Measurements from ENCODE around the gene GSS.

GSS gene

DNA sequence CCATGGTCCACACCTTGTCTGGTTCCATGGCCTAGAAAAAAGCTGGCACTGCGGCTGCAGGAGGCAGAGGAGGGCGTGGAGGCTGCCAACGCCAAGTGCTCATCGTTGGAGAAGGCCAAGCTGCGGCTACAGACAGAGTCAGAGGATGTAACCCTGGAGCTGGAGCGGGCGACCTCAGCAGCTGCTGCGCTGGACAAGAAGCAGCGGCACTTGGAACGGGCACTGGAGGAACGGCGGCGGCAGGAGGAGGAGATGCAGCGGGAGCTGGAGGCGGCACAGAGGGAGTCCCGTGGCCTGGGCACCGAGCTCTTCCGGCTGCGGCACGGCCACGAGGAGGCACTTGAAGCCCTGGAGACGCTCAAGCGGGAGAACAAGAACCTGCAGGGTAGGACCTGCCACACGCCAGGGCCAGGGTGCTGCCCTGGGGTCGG is 43.4 kb upstream of the GSS start:
- DNase-seq (ENCODE audit: low read depth), result no peak
- Histone ChIP-seq H3K9ac (ENCODE audit: low read length) (no peak overlapping the region), H3K27me3 (replicated peaks; ENCODE audit: control insufficient read depth, insufficient read depth, low read length) (no peaks in the 10 kb centered on the region), H3K4me1 (ENCODE audit: control insufficient read depth, insufficient read depth, low read length) (no peaks in the 10 kb centered on the region), H3K4me3 (ENCODE audit: low read length) (no peak overlapping the region), H3K9me3 (ENCODE audit: control insufficient read depth, low read length) (no peaks in the 10 kb centered on the region), H3K36me3 (ENCODE audit: control insufficient read depth, insufficient read depth, low read length, severe bottlenecking) (peaks cover 75% of the 10 kb centered on the region)

DNA sequence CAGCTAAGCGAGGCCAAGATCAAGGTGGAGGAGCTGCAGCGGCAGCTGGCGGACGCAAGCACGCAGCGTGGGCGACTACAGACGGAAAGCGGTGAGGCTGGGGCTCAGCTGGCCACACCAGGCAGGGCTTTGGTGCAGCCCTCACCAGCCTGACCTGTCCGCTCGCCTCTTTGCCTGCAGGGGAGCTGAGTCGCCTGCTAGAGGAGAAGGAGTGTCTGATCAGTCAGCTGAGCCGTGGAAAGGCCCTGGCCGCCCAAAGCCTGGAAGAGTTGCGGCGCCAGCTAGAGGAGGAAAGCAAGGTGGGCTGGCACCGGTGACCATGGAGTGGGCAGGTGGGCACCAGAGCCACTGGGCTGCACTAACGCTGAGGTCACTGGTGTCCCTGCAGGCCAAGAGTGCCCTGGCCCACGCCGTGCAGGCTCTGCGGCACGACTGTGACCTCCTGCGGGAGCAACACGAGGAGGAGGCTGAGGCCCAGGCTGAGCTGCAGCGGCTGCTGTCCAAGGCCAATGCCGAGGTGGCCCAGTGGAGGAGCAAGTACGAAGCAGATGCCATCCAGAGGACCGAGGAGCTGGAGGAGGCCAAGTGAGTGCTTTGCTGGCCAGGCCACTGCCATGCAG is 42.8 kb upstream of the GSS start:
- Histone ChIP-seq H3K9ac (ENCODE audit: low read length) (no peak overlapping the region), H3K9me3 (ENCODE audit: control insufficient read depth, low read length) (no peaks in the 10 kb centered on the region), H3K36me3 (ENCODE audit: control insufficient read depth, insufficient read depth, low read length, severe bottlenecking) (peaks cover 75% of the 10 kb centered on the region), H3K4me3 (ENCODE audit: low read length) (no peak overlapping the region), H3K27me3 (replicated peaks; ENCODE audit: control insufficient read depth, insufficient read depth, low read length) (no peaks in the 10 kb centered on the region), H3K4me1 (ENCODE audit: control insufficient read depth, insufficient read depth, low read length) (no peaks in the 10 kb centered on the region)
- DNase-seq (ENCODE audit: low read depth), result no peak

DNA sequence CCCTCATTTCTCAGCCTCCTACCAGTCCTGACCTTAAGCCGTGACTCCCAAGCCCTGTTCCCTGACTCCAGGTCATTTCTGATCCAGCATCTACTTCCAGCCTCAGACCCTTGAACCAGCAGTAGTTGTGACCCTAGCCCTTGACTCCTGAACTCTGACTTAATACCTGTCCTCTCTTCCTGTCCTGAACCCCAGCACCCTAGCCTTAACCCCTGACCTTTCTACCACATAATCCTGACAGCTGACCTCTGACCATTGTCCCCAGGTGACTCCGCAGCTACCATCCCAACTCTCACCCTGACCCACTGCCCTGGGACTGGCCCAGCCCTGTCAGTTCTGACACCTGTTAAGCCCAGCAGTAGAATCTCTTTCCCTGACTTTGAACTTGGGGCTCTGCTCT is 42.2 kb upstream of the GSS start:
- Histone ChIP-seq H3K9me3 (ENCODE audit: control insufficient read depth, low read length) (no peaks in the 10 kb centered on the region), H3K4me1 (ENCODE audit: control insufficient read depth, insufficient read depth, low read length) (no peaks in the 10 kb centered on the region), H3K27me3 (replicated peaks; ENCODE audit: control insufficient read depth, insufficient read depth, low read length) (no peaks in the 10 kb centered on the region), H3K36me3 (ENCODE audit: control insufficient read depth, insufficient read depth, low read length, severe bottlenecking) (peaks cover 70% of the 10 kb centered on the region), H3K9ac (ENCODE audit: low read length) (no peak overlapping the region), H3K4me3 (ENCODE audit: low read length) (no peak overlapping the region)
- DNase-seq (ENCODE audit: low read depth), result no peak

DNA sequence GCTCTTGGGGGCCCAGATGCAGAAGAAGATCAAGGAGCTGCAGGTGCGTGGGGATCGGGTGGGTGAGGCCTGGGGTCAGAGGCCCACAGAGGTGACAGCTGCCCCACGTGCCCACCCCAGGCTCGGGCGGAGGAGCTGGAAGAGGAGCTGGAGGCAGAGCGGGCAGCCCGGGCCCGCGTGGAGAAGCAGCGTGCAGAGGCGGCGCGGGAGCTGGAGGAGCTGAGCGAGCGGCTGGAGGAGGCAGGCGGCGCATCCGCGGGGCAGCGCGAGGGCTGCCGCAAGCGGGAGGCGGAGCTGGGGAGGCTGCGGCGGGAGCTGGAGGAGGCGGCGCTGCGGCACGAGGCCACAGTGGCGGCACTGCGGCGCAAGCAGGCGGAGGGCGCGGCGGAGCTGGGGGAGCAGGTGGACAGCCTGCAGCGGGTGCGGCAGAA is 41.5 kb upstream of the GSS start:
- H3K27me3 ChIP-seq (replicated peaks; ENCODE audit: control insufficient read depth, insufficient read depth, low read length), result no peaks in the 10 kb centered on the region
- H3K4me1 ChIP-seq (ENCODE audit: control insufficient read depth, insufficient read depth, low read length), result no peaks in the 10 kb centered on the region
- H3K4me3 ChIP-seq (ENCODE audit: low read length), result no peak overlapping the region
- peaks cover 63% of the 10 kb centered on the region for H3K36me3 ChIP-seq (ENCODE audit: control insufficient read depth, insufficient read depth, low read length, severe bottlenecking)
- H3K9me3 ChIP-seq (ENCODE audit: control insufficient read depth, low read length), result no peaks in the 10 kb centered on the region
- no peak overlapping the region for H3K9ac ChIP-seq (ENCODE audit: low read length)
- no peak for DNase-seq (ENCODE audit: low read depth)

DNA sequence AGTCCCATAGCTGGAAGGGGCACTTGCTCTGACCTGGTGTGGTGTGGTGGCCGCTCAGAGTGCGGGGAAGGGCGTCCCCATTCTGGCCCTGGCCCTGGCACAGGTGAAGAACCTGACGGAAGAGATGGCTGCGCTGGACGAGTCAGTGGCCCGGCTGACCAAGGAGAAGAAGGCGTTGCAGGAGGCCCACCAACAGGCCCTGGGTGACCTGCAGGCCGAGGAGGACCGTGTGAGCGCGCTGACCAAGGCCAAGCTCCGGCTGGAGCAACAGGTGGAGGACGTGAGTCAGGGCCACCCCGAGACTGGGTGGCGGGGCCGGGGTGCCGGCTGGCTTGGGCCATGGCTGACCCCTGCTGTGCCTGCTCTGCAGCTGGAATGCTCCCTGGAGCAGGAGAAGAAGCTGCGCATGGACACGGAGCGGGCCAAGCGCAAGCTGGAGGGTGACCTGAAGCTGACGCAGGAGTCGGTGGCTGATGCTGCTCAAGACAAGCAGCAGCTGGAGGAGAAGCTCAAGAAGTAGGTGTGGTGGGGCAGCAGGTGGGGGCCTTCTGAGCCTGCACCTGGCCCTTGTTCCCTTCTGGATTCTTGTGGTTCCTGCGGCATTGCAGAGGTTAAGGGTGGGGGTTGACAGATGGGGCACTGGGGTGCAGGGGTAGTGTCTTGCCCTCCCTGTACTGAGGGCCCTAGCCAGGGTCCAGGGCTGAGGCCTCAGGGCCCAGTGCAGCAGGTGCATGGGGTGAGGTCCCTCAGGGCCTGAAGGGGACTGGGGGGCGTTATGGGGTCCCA is 40.8 kb upstream of the GSS start:
- H3K9ac ChIP-seq (ENCODE audit: low read length), result no peak overlapping the region
- no peaks in the 10 kb centered on the region for H3K4me1 ChIP-seq (ENCODE audit: control insufficient read depth, insufficient read depth, low read length)
- no peak overlapping the region for H3K4me3 ChIP-seq (ENCODE audit: low read length)
- no peaks in the 10 kb centered on the region for H3K27me3 ChIP-seq (replicated peaks; ENCODE audit: control insufficient read depth, insufficient read depth, low read length)
- H3K9me3 ChIP-seq (ENCODE audit: control insufficient read depth, low read length), result no peaks in the 10 kb centered on the region
- H3K36me3 ChIP-seq (ENCODE audit: control insufficient read depth, insufficient read depth, low read length, severe bottlenecking), result peaks cover 56% of the 10 kb centered on the region
- DNase-seq (ENCODE audit: low read depth), result no peak

DNA sequence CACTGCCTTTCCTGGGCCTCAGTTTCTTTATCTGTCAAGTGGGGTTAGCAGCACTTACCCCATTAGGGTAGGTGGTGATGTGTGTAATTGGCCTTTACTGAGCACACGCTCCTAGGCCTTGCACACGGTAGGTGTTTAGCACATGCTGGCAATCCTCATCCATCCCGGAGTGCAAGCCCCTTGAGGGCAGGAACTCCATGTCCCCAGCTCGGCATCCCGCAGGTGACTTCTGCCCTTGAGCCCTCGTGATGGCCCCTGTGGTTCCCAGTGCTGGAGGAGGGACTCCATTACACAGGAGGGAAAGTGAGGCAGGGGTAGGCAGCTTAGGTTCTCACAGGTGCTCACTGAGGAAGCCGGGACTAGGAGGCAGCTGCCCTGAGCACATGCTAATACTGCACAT is 40.1 kb upstream of the GSS start:
- no peaks in the 10 kb centered on the region for H3K27me3 ChIP-seq (replicated peaks; ENCODE audit: control insufficient read depth, insufficient read depth, low read length)
- DNase-seq (ENCODE audit: low read depth), result no peak
- no peaks in the 10 kb centered on the region for H3K4me1 ChIP-seq (ENCODE audit: control insufficient read depth, insufficient read depth, low read length)
- H3K9ac ChIP-seq (ENCODE audit: low read length), result no peak overlapping the region
- H3K9me3 ChIP-seq (ENCODE audit: control insufficient read depth, low read length), result no peaks in the 10 kb centered on the region
- H3K36me3 ChIP-seq (ENCODE audit: control insufficient read depth, insufficient read depth, low read length, severe bottlenecking), result peaks cover 49% of the 10 kb centered on the region
- no peak overlapping the region for H3K4me3 ChIP-seq (ENCODE audit: low read length)

DNA sequence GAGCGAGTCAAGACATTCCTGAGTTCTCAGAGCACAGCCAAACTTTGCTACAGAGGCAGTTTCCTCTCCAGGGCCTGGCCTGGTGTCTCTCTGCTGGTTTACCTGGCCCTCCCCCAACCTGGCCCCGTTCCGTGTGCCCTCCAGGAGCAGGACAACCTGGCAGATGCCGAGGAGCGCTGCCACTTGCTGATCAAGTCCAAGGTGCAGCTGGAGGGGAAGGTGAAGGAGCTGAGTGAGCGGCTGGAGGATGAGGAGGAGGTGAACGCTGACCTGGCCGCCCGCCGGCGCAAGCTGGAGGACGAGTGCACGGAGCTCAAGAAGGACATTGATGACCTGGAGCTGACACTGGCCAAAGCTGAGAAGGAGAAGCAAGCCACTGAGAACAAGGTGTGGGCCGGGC is 39.6 kb upstream of the GSS start:
- Histone ChIP-seq H3K36me3 (ENCODE audit: control insufficient read depth, insufficient read depth, low read length, severe bottlenecking) (peaks cover 44% of the 10 kb centered on the region), H3K9ac (ENCODE audit: low read length) (no peak overlapping the region), H3K4me3 (ENCODE audit: low read length) (no peak overlapping the region), H3K27me3 (replicated peaks; ENCODE audit: control insufficient read depth, insufficient read depth, low read length) (no peaks in the 10 kb centered on the region), H3K9me3 (ENCODE audit: control insufficient read depth, low read length) (no peaks in the 10 kb centered on the region), H3K4me1 (ENCODE audit: control insufficient read depth, insufficient read depth, low read length) (no peaks in the 10 kb centered on the region)
- DNase-seq (ENCODE audit: low read depth), result no peak

DNA sequence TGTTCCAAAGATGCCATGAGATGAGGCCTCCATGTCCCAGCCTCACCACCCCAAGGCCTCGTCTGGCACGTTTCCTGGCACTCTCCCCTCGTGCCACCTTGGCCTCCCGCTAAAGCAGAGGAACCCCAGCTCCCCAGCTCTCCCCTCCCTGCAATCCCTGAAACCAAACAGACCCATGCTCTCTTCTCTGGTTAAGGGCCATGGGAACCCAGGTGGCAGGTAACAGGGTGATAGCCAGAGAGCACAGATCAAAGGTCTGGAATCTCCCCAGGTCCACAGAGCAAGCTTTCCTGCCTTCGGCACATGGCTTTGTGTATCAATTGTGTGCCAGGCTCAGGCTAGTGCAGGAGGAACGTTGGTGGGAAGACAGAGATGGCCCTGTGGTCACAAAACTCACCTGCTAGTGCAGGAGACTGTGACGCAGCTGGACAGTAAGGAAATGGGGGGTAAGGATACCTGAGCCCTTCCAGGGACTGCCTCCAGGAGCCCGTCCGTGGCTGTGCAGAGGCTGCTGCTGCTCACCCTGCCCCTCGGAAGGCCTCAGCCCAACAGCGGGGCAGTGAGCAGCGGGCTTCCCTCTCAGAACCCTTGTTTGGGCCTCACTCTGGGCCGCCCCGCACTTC is 39.0 kb upstream of the GSS start:
- Histone ChIP-seq H3K36me3 (ENCODE audit: control insufficient read depth, insufficient read depth, low read length, severe bottlenecking) (peaks cover 38% of the 10 kb centered on the region), H3K27me3 (replicated peaks; ENCODE audit: control insufficient read depth, insufficient read depth, low read length) (no peaks in the 10 kb centered on the region), H3K9me3 (ENCODE audit: control insufficient read depth, low read length) (no peaks in the 10 kb centered on the region), H3K9ac (ENCODE audit: low read length) (no peak overlapping the region), H3K4me1 (ENCODE audit: control insufficient read depth, insufficient read depth, low read length) (no peaks in the 10 kb centered on the region), H3K4me3 (ENCODE audit: low read length) (no peak overlapping the region)
- DNase-seq (ENCODE audit: low read depth), result no peak

DNA sequence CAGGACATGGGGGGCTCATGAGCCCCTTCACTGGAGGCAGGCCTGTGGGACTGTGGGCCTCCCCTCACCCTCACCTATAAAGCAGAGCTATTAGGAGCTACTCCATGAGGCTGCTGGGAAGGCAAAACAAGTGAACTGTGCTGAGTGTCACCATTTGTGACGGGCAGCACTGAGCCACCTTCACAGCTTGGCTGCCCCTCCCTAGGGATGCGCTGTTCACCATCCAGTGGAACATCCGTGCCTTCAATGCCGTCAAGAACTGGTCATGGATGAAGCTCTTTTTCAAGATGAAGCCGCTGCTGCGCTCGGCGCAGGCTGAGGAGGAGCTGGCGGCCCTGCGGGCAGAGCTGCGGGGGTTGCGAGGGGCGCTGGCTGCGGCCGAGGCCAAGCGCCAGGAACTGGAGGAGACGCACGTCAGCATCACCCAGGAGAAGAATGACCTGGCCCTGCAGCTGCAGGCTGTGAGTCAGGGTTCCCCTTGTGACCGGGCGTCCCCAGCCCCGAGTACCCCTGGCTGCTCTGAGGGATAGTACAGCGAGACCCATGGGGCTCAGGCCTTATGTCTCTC is 38.4 kb upstream of the GSS start:
- DNase-seq (ENCODE audit: low read depth), result no peak
- no peak overlapping the region for H3K9ac ChIP-seq (ENCODE audit: low read length)
- H3K4me1 ChIP-seq (ENCODE audit: control insufficient read depth, insufficient read depth, low read length), result no peaks in the 10 kb centered on the region
- no peaks in the 10 kb centered on the region for H3K27me3 ChIP-seq (replicated peaks; ENCODE audit: control insufficient read depth, insufficient read depth, low read length)
- H3K36me3 ChIP-seq (ENCODE audit: control insufficient read depth, insufficient read depth, low read length, severe bottlenecking), result peaks cover 32% of the 10 kb centered on the region
- H3K4me3 ChIP-seq (ENCODE audit: low read length), result no peak overlapping the region
- no peaks in the 10 kb centered on the region for H3K9me3 ChIP-seq (ENCODE audit: control insufficient read depth, low read length)

DNA sequence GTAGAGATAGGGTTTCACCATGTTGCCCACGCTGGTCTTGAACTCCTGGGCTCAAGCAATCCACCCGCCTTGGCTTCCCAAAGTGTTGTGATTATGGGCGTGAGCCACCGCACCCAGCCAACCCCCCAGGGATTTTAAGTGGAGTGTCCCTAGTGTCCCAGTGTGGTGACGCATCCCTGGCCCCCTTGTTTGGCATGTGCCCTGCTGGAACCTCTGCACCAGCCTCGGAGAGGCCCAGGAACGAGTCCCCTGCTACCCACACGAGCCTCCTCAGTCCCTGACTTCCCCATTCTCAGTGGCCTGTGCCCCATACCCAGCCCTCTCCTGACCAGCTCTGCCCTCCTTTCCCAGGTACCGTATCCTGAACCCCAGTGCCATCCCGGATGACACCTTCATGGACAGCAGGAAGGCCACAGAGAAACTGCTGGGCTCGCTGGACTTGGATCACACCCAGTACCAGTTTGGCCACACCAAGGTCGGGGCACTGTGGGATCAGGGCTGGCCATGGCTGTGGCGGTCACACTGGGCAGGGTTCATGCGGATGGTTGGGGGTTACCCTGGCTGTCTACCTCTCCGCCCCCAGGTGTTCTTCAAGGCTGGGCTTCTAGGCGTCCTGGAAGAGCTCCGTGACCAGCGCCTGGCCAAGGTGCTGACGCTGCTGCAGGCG is 37.3 kb upstream of the GSS start:
- Histone ChIP-seq H3K9ac (ENCODE audit: low read length) (no peak overlapping the region), H3K9me3 (ENCODE audit: control insufficient read depth, low read length) (no peaks in the 10 kb centered on the region), H3K4me1 (ENCODE audit: control insufficient read depth, insufficient read depth, low read length) (no peaks in the 10 kb centered on the region), H3K4me3 (ENCODE audit: low read length) (no peak overlapping the region), H3K27me3 (replicated peaks; ENCODE audit: control insufficient read depth, insufficient read depth, low read length) (no peaks in the 10 kb centered on the region), H3K36me3 (ENCODE audit: control insufficient read depth, insufficient read depth, low read length, severe bottlenecking) (peaks cover 21% of the 10 kb centered on the region)
- DNase-seq (ENCODE audit: low read depth), result no peak

DNA sequence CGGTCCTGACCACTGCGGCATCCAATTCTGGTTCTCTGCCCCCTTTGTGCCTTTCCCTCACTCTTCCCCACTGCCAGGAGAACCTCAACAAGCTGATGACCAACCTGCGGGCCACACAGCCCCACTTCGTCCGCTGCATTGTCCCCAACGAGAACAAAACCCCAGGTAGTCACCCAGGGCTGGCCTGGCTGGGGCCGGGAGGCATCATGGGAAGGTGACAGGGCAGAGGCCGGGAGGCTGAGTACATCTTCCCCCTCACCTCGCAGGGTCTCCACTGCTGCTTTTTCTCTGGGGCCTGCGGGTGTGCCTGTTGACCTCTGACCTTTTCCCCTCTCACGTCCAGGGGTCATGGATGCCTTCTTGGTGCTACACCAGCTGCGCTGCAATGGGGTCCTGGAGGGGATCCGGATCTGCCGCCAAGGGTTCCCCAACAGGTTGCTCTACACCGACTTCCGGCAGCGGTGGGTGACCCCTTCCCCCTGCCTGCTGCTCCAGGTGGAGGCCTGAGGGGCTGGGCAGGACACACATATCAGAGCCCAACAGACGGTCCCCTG is 35.1 kb upstream of the GSS start:
- Histone ChIP-seq H3K9ac (ENCODE audit: low read length) (no peak overlapping the region), H3K4me1 (ENCODE audit: control insufficient read depth, insufficient read depth, low read length) (no peaks in the 10 kb centered on the region), H3K4me3 (ENCODE audit: low read length) (no peak overlapping the region), H3K27me3 (replicated peaks; ENCODE audit: control insufficient read depth, insufficient read depth, low read length) (peaks cover 10% of the 10 kb centered on the region), H3K9me3 (ENCODE audit: control insufficient read depth, low read length) (no peaks in the 10 kb centered on the region), H3K36me3 (ENCODE audit: control insufficient read depth, insufficient read depth, low read length, severe bottlenecking) (peaks cover 13% of the 10 kb centered on the region)
- no peak for DNase-seq (ENCODE audit: low read depth)

Measured in adipocyte (in vitro differentiated cells).